Measurements from ENCODE around the gene ATXN2. TPM values are rescaled to one million over a fixed set of nuclear protein-coding genes. Genes with fewer than 3 reads are reported as not detected.

Gene ATXN2
- total RNA-seq, 1 donor from 2014 or later = 14.2 TPM

DNA sequence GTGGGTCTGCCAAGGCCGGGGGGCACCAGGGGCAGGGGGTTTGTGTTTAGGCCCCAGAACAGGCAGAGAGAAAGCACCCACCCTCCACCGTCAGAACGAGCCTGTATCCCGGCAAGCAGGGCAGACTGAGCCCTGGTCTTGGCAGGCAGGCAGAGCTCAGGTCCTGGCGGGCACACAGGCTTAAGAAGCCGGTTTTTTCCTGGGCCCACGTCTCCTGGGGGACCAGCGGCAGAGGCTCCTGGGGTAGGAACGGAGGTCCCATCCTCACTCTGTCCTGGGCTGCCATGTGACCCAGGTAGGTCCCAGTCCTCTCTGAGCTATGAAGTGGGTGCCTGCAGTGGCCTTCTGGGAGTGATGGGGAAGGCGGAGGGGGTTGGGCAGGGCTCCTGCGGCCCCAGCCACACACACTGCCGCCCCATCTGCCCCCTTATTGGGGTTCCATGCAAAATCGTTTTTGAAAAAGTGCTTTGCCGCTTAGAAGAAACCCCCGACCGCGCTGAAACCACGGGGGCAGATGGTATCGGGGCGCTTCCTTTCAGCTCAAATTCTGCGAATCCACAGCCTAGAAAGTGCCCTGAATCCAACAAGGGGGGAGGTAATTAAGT, 169.2 kb downstream of the ATXN2 start:
- no peak overlapping the region for H3K4me3 ChIP-seq (ENCODE audit: low read depth, low read length)
- TF ChIP-seq, protein P1, sequence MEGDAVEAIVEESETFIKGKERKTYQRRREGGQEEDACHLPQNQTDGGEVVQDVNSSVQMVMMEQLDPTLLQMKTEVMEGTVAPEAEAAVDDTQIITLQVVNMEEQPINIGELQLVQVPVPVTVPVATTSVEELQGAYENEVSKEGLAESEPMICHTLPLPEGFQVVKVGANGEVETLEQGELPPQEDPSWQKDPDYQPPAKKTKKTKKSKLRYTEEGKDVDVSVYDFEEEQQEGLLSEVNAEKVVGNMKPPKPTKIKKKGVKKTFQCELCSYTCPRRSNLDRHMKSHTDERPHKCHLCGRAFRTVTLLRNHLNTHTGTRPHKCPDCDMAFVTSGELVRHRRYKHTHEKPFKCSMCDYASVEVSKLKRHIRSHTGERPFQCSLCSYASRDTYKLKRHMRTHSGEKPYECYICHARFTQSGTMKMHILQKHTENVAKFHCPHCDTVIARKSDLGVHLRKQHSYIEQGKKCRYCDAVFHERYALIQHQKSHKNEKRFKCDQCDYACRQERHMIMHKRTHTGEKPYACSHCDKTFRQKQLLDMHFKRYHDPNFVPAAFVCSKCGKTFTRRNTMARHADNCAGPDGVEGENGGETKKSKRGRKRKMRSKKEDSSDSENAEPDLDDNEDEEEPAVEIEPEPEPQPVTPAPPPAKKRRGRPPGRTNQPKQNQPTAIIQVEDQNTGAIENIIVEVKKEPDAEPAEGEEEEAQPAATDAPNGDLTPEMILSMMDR (conservative IDR thresholded peaks at IDR 0.05; ENCODE audit: low read depth, low read length) = no peak
- DNase-seq (ENCODE audit: low read depth) = no peak

DNA sequence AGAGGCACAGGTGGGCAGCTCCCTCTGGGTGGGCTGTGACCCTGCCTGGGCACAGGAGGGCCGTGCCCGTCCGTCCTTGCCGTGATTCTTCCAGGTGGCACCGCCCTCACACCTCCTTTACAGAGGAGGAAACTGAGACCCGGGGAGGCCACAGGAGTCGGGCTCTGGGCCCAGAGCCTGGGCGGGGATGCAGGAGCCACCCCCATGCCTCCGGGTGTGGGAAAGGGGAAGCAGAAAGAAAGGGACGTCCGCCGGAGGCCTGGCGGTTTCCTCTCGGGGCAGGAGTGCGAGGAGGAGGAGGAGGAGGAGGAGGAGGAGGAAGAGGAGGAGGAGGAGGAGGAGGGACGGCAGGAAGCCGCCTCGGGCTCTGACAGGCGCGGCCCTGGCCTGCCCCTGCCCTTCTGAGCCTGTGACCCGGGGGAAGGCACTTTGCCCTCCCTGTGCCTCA, 170.4 kb downstream of the ATXN2 start:
- DNase-seq (ENCODE audit: low read depth) = no peak
- no peak overlapping the region for H3K4me3 ChIP-seq (ENCODE audit: low read depth, low read length)
- TF ChIP-seq, protein P1 (conservative IDR thresholded peaks at IDR 0.05; ENCODE audit: low read depth, low read length) = no peak

DNA sequence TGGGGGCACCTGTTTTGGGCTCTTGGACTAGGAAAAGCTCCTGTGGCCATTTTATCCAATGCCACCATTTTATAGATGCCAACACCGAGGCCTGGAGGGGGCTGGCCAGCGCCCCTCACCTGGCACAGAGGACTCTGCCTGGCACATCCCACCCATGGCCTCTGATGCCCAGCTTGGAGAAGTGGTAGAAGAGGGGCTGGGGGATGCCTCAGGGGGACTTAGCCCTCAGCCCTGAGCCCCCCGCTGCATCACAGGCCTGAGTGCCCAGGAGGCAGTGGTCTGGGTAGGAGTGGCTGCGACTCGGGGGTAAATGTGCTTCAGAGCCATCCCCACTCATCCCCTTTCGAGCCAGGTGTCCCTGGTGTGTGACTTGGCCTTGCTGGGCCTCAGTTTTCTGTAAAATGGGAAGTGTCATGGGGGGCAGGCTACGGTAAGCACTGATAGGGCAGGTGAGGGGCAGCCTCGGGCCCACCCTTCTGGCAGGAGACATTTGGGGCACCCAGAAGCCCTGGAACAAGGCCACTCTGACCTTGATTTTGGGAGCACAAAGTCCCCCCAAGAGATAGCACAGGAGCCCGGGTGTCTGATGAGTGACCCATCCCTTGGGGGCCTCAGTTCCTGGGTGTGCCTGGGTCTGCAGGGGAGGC, 170.9 kb downstream of the ATXN2 start:
- no peak for DNase-seq (ENCODE audit: low read depth)
- TF ChIP-seq, protein P1 (conservative IDR thresholded peaks at IDR 0.05; ENCODE audit: low read depth, low read length) = no peak
- no peak overlapping the region for H3K4me3 ChIP-seq (ENCODE audit: low read depth, low read length)

DNA sequence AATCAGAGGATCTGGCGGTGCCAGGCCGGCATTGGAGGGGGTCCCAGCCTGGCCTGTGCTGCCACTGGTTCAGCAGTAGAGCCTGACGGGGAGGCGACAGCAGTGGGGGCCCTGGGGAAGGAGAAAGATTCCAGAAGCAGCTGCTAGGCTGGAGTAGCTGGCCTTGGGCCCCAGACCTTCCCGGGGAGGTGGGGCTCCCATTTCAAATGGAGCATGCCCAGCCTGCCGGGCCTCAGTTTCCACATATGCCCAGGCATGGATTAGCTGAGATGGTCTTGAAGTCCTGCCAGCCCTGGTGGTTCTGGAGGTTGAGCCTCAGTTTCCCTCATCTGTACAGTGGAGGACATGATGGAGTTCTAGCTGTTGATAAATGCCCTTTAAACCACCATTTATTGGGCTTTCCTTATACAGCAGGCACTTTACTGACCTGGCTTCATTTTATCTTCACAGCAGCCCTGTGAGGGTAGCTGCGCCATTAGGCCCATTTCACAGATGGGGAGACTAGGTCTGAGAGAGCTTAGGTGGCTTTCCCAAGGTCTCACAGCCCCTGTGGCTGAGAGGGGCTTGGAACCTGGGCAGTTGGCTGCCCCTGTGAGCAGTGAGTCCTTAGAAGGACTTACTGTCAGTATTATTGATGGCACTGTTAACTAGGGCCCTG, 171.6 kb downstream of the ATXN2 start:
- TF ChIP-seq, protein P1 (conservative IDR thresholded peaks at IDR 0.05; ENCODE audit: low read depth, low read length) = no peak
- no peak overlapping the region for H3K4me3 ChIP-seq (ENCODE audit: low read depth, low read length)
- DNase-seq (ENCODE audit: low read depth) = no peak

DNA sequence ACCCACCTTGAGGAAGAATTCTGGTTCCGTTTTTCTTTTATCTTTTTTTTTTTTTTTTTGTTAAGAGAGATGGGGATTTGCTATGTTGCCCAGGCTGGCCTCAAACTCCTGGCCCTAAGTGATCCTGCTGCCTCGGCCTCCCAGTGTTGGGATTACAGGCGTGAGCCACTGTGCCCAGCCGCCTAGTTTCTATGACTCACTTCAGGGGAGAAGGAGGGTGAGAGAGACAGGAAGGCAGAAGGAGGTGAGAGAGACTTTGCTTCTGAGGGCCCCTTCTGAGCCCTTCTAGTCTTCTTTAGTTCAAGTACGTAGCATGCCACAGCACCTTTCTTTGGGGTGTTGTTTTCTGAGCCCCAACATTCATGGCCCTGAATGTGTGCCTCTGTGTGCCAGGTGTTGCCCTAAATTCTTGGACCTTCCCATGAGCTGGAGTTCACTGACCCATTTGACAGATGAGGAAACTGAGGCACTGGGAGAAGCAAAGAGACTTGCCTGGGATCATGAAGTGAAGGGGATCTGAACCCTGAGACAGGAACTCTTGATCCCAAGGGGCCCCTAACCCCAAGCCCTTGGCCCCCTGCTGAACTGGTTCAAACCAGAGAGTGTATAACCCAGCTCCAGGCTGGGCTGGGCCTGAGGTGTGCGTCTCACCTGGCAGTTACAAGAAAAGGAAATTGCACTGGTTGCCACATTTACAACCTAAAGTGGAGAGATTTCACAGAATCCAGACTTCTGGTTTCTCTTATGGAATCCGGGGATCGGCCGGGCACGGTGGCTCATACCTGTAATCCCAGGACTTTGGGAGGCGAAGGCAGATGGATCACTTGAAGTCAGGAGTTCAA, 172.6 kb downstream of the ATXN2 start:
- TF ChIP-seq, protein P1 (conservative IDR thresholded peaks at IDR 0.05; ENCODE audit: low read depth, low read length) = no peak
- no peak overlapping the region for H3K4me3 ChIP-seq (ENCODE audit: low read depth, low read length)
- DNase-seq (ENCODE audit: low read depth) = no peak

DNA sequence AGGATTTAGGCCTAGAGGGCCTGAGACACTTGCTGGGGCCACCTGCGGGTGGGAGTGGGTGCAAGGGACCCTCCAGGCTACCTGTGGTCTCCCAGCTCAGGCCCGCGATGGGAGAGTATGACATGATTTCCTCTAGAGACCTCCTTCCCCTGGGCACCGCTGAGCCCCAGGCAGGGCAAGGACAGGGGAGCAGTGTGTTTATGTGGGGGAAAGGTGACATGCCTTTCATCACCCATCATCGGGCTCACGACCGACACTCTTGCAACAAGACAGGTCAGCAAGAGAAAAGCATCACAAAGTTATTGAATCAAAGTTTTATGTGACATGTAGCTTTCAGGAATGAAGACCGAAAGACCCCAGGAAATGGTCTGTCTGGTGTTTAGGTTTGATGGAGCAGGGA, 173.5 kb downstream of the ATXN2 start:
- no peak overlapping the region for H3K4me3 ChIP-seq (ENCODE audit: low read depth, low read length)
- TF ChIP-seq, protein P1 (conservative IDR thresholded peaks at IDR 0.05; ENCODE audit: low read depth, low read length) = no peak
- DNase-seq (ENCODE audit: low read depth) = no peak

Measured in epithelial cell of proximal tubule (primary cell).